GM18505 (cell line): ENCODE results near the gene ADAR.

Source experiments
- ATAC-seq: cut with Tn5 transposase; IDR thresholded peaks from one replicate; pipeline ENCODE4 v1.9.1; 2021; ENCODE audit not compliant: unreplicated experiment
- POLR2A ChIP-seq: IDR thresholded peaks from 4 replicates; pipeline ENCODE4 v1.6.1; 2011; ENCODE audit warnings: borderline replicate concordance; ENCODE audit not compliant: insufficient read depth, insufficient read length; ENCODE audit errors: extremely low read depth

ADAR gene

GRCh38 chr1:154571244-154571963 lies 36.6 kb downstream of the ADAR start:
- no peak for ATAC-seq
- TF ChIP-seq POLR2A, result no peak

DNA sequence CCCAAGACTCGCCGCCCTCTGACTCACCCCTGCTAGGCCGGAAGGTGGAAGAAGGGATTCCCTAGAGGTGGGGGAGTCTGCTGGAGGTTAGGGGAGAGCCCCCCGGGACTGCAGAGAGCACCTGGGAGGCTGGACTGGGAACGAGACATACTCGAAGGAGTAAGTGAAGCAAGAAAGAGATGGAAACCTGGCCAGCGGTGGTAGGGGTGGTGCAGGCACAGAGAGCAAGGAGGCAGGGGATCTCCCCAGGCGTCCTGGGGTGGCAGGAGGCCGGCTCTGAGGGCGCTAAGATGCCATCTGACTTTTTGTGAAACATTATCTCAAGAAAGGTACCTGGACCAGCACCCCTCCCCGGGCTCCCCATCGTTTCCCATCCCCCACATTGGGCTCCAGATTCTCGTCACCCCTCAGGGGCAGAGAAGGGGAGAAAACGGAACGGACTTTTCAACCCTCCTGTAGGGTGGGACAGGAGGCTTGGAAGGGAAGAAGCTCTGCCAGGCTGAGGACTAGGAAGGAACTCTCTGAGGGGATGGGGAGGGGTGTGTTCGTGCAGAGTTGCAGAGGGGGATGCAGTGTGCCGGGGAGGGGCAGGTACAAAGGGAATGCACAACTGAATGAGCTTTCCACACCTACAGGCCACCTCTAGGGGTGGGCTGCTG lies 39.7 kb downstream of the ADAR start:
- TF ChIP-seq POLR2A, result no peak
- no peak for ATAC-seq

- TF ChIP-seq POLR2A, result no peak
- no peak for ATAC-seq
Measured at GRCh38 chr1:154567386-154568156, 40.4 kb downstream of the ADAR start, which contains the start of gene CHRNB2. Gene CHRNB2, plus strand, starts transcription at chr1:154567778. Its CDS starts 267 bp downstream, at chr1:154568045.

DNA sequence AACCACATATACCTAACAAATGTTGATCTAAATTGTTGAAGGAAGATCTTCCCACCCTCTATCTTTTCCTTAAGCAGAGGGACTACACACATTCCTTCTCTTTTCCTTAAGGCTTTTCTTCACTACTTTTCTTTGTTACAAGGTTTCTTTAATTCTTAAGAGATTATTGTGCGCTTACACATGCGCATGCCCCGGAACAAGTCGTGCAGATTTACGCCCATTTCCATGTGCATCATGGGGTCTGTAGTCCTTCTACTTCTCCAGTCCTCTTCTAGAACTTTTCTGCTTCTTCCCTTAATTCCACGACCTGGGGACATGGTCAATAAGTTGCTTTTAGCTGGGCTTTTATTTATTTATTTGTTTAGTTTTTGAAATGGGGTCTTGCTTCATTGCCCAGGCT lies 42.1 kb downstream of the ADAR start:
- TF ChIP-seq POLR2A, result no peak
- ATAC-seq, result no peak

GRCh38 chr1:154559466-154560044 lies 48.4 kb downstream of the ADAR start:
- TF ChIP-seq POLR2A, result no peak
- peak; percentile 26 for ATAC-seq

GRCh38 chr1:154558720-154559465 lies 49.1 kb downstream of the ADAR start:
- ATAC-seq, result peak; percentile 86
- peak; percentile 77 for TF ChIP-seq POLR2A

- ATAC-seq, result peak; percentile 22
- TF ChIP-seq POLR2A, result no peak
Measured at GRCh38 chr1:154557939-154558719, 49.9 kb downstream of the ADAR start, which contains the start of gene UBE2Q1. Gene UBE2Q1, minus strand, starts transcription at chr1:154558662. Its CDS starts 109 bp downstream, at chr1:154558553.

DNA sequence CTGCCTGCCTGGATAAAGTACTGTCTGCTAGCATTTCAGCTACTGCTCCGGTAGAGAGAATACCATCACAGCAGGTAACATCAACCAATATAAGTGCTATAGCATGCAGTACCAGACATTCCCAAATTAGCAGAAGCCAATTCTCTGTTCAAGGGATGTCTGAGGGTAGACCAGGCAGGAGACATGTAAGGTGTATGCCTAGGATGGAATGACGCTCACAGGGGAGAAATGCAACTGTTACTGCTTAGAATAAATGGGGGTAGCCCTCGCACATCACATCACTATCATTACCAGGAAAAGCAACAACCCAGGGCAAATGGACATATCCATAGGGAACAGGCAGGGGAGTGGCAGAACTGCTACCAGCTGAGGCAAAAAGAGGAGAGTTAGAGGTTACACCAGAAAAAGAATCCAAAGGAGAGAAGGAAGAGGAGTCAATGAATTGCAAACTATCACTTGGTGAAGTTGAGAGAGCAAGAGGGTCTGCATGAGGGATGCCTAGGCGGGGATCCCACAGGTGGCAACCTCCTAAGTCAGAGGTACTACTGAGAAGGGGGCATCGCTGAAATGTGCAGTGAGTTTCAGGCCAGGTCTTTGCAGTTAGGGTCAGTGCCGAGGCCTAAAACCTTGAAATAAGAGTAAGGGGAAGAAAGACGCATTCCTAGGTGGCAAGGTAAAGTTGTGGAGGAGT lies 50.6 kb downstream of the ADAR start:
- TF ChIP-seq POLR2A, result no peak

DNA sequence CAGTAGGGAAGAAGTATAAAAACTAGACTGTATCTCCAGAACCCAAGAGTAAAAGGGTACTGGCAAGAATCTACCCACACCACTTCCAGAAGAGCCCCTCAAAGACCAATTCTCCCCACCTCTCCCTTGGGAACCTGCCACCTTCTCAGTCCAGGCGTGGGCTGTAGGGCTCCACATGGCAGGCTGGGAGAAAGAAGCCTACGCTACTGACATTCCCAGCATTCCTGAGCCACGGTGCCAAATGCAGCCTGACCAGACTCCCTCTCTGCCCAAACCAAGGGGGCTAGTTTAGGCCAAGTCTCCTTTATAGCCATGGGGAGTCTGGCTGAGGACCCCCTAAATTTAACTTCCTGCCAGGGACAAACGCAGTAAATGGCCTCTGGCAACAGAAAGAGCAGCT lies 51.6 kb downstream of the ADAR start:
- TF ChIP-seq POLR2A, result no peak
- ATAC-seq, result no peak

More for the DNA sequence above, 50.6 kb downstream of the ADAR start:
- ATAC-seq, result no peak

DNA sequence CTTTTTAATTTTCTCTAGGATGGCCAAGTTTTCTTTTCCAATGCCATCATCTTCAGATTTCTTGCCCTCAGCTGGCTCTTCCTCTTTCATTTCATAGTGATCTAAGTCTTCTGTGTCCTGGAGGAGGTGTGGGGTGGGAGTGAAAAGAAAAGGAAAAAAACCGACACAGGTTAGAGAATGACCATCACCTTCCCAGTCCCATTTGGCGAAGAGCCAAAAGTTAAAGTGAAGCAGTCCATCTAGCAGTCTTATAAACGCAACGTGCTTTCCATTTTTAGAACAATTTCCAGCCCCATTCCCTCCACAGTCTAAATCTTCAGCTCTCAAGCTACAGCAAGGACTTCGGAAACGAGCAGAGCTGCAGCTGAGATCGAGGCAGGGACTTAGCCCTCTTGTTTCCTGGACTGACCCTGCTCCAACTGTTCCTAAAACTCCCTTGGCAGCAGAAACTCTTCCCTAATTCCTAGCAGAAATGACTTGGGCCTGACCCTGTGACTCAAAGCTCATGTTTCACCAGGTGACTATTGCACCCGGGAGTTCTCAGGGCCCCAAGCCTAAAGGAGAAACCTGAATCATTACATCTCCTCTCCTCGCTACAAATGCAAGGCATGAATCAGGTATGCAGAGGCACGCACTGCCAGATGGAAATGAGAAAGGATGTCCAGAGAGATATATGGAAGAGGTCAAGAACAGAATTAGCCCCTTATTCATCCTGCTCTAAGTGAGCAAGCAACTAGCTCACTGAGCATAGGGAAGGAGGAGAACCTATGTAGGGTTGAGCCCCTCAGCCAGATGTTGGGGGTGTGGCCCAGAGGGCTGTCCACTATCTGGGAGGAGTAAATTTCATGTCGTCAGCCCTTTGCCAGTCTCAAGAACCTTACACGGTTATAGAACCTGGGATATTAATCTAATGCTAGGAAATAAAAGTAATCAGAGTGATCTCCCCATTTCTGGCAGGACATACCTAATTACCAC lies 54.6 kb downstream of the ADAR start:
- no peak for TF ChIP-seq POLR2A
- no peak for ATAC-seq
